ENCODE results near the gene TULP3.

Gene TULP3

GRCh38 chr12:2955888-2956287 lies 65.2 kb downstream of the TULP3 start:
- Histone ChIP-seq H3K27ac (no peak overlapping the region), H3K36me3 (no peaks in the 10 kb centered on the region), H3K27me3 (ENCODE audit: insufficient read depth, low read depth, severe bottlenecking) (no peaks in the 10 kb centered on the region), H3K9me3 (ENCODE audit: severe bottlenecking) (no peaks in the 10 kb centered on the region), H3K4me3 (ENCODE audit: low read depth, low read length) (no peak overlapping the region)
- TF ChIP-seq CTCF (IDR thresholded peaks at IDR 0.05; ENCODE audit: low read depth, low read length): no peak
- DNase-seq: no peak

GRCh38 chr12:2957816-2958431 lies 67.2 kb downstream of the TULP3 start:
- H3K4me3 ChIP-seq (ENCODE audit: low read depth, low read length): peak overlapping the region; percentile 86
- no peak for DNase-seq
- peak overlapping the region; percentile 85 for H3K27ac ChIP-seq
- no peaks in the 10 kb centered on the region for H3K27me3 ChIP-seq (ENCODE audit: insufficient read depth, low read depth, severe bottlenecking)
- no peaks in the 10 kb centered on the region for H3K9me3 ChIP-seq (ENCODE audit: severe bottlenecking)
- TF ChIP-seq CTCF (IDR thresholded peaks at IDR 0.05; ENCODE audit: low read depth, low read length): no peak
- no peaks in the 10 kb centered on the region for H3K36me3 ChIP-seq

DNA sequence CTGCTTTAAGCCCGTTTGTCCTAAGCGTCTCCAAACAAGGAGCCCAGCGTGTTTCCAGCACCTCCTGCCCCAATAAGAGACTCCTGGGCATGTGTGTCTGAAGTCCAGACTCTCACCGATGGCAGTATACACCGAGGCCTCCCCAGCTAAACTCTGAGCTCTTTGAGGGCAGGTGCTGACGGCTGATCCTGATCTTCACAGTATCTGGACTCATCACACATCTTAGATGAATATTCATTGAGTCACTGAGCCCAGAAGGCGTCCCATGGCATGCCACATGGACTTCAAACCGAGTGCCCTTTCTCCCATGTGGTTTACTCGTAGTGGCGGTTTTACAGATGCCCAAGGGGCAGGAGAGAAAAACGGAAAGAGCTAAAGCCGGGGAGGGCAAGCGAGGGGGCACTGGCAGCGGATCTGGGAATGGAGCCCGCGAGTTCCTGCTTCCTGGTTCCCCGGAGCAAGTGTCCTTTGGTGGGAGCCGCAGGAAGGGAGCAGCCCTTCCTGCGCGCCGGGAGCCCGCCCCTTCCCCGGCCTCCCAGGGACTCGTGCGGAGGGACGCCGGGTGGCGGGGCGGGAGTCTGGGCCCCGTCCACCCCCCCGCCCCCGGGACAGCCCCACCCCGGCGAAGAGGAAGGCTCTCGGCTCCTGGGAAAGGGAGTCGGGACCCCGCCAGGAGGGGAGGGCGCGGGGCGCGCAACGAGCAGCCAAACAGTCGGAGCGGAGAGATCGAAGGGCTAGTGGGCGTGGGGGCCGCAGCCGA lies 67.9 kb downstream of the TULP3 start:
- Histone ChIP-seq H3K36me3 (no peaks in the 10 kb centered on the region), H3K4me3 (ENCODE audit: low read depth, low read length) (peak overlapping the region; percentile 86), H3K9me3 (ENCODE audit: severe bottlenecking) (no peaks in the 10 kb centered on the region), H3K27me3 (ENCODE audit: insufficient read depth, low read depth, severe bottlenecking) (no peaks in the 10 kb centered on the region), H3K27ac (peak overlapping the region; percentile 85)
- peak; percentile 79 for DNase-seq
- no peak for TF ChIP-seq CTCF (IDR thresholded peaks at IDR 0.05; ENCODE audit: low read depth, low read length)

DNA sequence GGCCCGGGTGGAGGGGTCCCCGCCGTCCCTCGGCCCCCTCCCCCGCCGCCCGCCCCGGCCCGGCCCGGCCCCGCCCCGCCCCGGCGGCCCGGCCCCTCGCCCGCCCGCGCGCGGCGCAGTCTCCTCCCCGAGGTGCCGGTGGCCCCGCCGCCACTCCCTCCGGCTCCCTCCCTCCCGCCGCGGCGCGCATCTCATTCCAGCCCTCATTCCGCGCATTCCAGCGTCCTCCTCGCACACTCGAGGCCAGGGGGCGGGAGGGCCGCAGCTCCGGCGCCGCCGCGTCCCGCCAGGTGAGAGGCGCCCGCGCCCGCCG lies 68.5 kb downstream of the TULP3 start, which contains the start of gene TEAD4:
Gene TEAD4 (plus strand): TSS at position 206 of the 313 bp plus-strand sequence.
- no peak for TF ChIP-seq CTCF (IDR thresholded peaks at IDR 0.05; ENCODE audit: low read depth, low read length)
- peak; percentile 81 for DNase-seq
- no peaks in the 10 kb centered on the region for H3K27me3 ChIP-seq (ENCODE audit: insufficient read depth, low read depth, severe bottlenecking)
- H3K9me3 ChIP-seq (ENCODE audit: severe bottlenecking): no peaks in the 10 kb centered on the region
- H3K4me3 ChIP-seq (ENCODE audit: low read depth, low read length): peak within 1 kb of the TSS; percentile 86
- H3K36me3 ChIP-seq: no peaks in the 10 kb centered on the region
- H3K27ac ChIP-seq: peak within 1 kb of the TSS; percentile 85

- no peaks in the 10 kb centered on the region for H3K27me3 ChIP-seq (ENCODE audit: insufficient read depth, low read depth, severe bottlenecking)
- H3K27ac ChIP-seq: peak overlapping the region; percentile 85
- H3K36me3 ChIP-seq: peaks cover 2% of the 10 kb centered on the region; the same call in 1 of the 2 replicates
- peak overlapping the region; percentile 86 for H3K4me3 ChIP-seq (ENCODE audit: low read depth, low read length)
- TF ChIP-seq CTCF (IDR thresholded peaks at IDR 0.05; ENCODE audit: low read depth, low read length): no peak
- no peaks in the 10 kb centered on the region for H3K9me3 ChIP-seq (ENCODE audit: severe bottlenecking)
- DNase-seq: peak; percentile 65
Observed at GRCh38 chr12:2959505-2960389, 69.1 kb downstream of the TULP3 start.

Data from WERI-Rb-1 (cell line).